Measurements from ENCODE around the gene TACR1. TPM values are rescaled to one million over a fixed set of nuclear protein-coding genes. Genes with fewer than 3 reads are reported as not detected.

TACR1 gene
- total RNA-seq, 1 experiment from 2014 or later, result not detected

- ChIA-PET CTCF (no interaction called here), POLR2A (ENCODE audit: low non-redundant PET) (no interaction called here)
- Histone ChIP-seq H3K36me3 (ENCODE audit: insufficient read depth, low read length, poor library complexity, severe bottlenecking) (no peaks in the 10 kb centered on the region), H3K27ac (ENCODE audit: low read depth, low read length, poor library complexity, severe bottlenecking) (no peak overlapping the region), H3K4me3 (ENCODE audit: low read depth, low read length, poor library complexity, severe bottlenecking) (no peak overlapping the region), H3K9me3 (ENCODE audit: low read depth, low read length, poor library complexity, severe bottlenecking) (no peaks in the 10 kb centered on the region), H3K27me3 (replicated peaks; ENCODE audit: insufficient read depth, low read depth, low read length, poor library complexity) (no peaks in the 10 kb centered on the region), H3K4me1 (ENCODE audit: insufficient read depth, low read length, poor library complexity, severe bottlenecking) (peaks cover 15% of the 10 kb centered on the region)
- no TSS peak for BruUV-seq (replicated peaks)
- TF ChIP-seq CTCF (conservative IDR thresholded peaks at IDR 0.05; ENCODE audit: low read depth, low read length), result no peak
- no peak for DNase-seq (ENCODE audit: low spot score)
- intact Hi-C loops (cut with micrococcal nuclease; ENCODE audit: unreplicated experiment), result no loop called here
Measured at GRCh38 chr2:75139171-75139570, 60.1 kb downstream of the TACR1 start.

GRCh38 chr2:75138528-75138927, 60.8 kb downstream of the TACR1 start:
- H3K27ac ChIP-seq (ENCODE audit: low read depth, low read length, poor library complexity, severe bottlenecking), result no peak overlapping the region
- CTCF ChIA-PET, result no interaction called here
- DNase-seq (ENCODE audit: low spot score), result no peak

DNA sequence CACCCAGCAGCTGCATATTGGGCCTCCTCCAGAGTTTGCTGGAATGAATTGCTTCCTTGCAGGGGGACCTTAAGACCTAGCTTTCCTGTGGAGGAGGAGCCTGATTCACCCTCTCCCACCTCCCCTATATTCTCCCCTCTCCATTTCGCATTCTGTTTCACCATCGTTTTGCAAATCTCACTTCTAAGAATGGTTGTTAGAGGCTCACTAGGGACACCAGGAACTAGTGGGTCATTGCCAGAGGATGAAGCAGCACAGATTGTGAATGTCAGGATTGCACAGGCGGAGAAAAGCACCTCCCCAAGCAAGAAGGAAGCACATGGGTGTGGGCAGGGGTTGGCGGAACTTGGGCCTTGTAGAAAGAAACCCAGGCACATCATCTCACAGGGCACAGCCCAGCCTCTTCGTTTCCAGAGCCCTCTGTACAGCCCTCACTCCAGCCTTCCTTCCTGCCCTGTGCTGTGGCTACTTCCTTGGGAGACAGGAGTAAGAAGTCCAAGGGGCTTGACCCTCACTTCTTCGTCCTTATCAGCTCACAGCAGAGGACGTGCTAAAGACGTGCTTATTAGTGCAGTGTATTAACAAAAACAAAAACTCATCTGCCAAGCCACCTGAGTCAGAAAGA, 63.4 kb downstream of the TACR1 start:
- ChIA-PET POLR2A (ENCODE audit: low non-redundant PET) (no interaction called here), CTCF (no interaction called here)
- no peaks in the 10 kb centered on the region for H3K27me3 ChIP-seq (replicated peaks; ENCODE audit: insufficient read depth, low read depth, low read length, poor library complexity)
- no peak overlapping the region for H3K27ac ChIP-seq (ENCODE audit: low read depth, low read length, poor library complexity, severe bottlenecking)
- no TSS peak for BruUV-seq (replicated peaks)
- H3K9me3 ChIP-seq (ENCODE audit: low read depth, low read length, poor library complexity, severe bottlenecking), result no peaks in the 10 kb centered on the region
- TF ChIP-seq CTCF (conservative IDR thresholded peaks at IDR 0.05; ENCODE audit: low read depth, low read length), result no peak
- no peak for TF ChIP-seq EZH2 (IDR thresholded peaks at IDR 0.05; ENCODE audit: borderline replicate concordance, low read depth, low read length, poor library complexity, severe bottlenecking)
- no peak overlapping the region for H3K4me3 ChIP-seq (ENCODE audit: low read depth, low read length, poor library complexity, severe bottlenecking)
- peaks cover 15% of the 10 kb centered on the region for H3K4me1 ChIP-seq (ENCODE audit: insufficient read depth, low read length, poor library complexity, severe bottlenecking)
- DNase-seq (ENCODE audit: low spot score), result no peak
- no peaks in the 10 kb centered on the region for H3K36me3 ChIP-seq (ENCODE audit: insufficient read depth, low read length, poor library complexity, severe bottlenecking)
- intact Hi-C loops (cut with micrococcal nuclease; ENCODE audit: unreplicated experiment), result no loop called here

More at GRCh38 chr2:75138528-75138927, 60.8 kb downstream of the TACR1 start:
- TF ChIP-seq EZH2 (IDR thresholded peaks at IDR 0.05; ENCODE audit: borderline replicate concordance, low read depth, low read length, poor library complexity, severe bottlenecking) (no peak), CTCF (conservative IDR thresholded peaks at IDR 0.05; ENCODE audit: low read depth, low read length) (no peak)
- POLR2A ChIA-PET (ENCODE audit: low non-redundant PET), result no interaction called here
- Histone ChIP-seq H3K9me3 (ENCODE audit: low read depth, low read length, poor library complexity, severe bottlenecking) (no peaks in the 10 kb centered on the region), H3K4me1 (ENCODE audit: insufficient read depth, low read length, poor library complexity, severe bottlenecking) (peaks cover 15% of the 10 kb centered on the region), H3K4me3 (ENCODE audit: low read depth, low read length, poor library complexity, severe bottlenecking) (no peak overlapping the region), H3K27me3 (replicated peaks; ENCODE audit: insufficient read depth, low read depth, low read length, poor library complexity) (no peaks in the 10 kb centered on the region), H3K36me3 (ENCODE audit: insufficient read depth, low read length, poor library complexity, severe bottlenecking) (no peaks in the 10 kb centered on the region)
- intact Hi-C loops (cut with micrococcal nuclease; ENCODE audit: unreplicated experiment), result no loop called here
- no TSS peak for BruUV-seq (replicated peaks)

Measured in A673 (cell line).